Activated T-cell treated with anti-CD3 and anti-CD28 coated beads for 4 hours (primary cell): Measurements from ENCODE around the gene SGTA.

Source experiments
- DNase-seq: peaks from one replicate; pipeline ENCODE4 v3.0.0-alpha.2; 2020

The SGTA gene

DNA sequence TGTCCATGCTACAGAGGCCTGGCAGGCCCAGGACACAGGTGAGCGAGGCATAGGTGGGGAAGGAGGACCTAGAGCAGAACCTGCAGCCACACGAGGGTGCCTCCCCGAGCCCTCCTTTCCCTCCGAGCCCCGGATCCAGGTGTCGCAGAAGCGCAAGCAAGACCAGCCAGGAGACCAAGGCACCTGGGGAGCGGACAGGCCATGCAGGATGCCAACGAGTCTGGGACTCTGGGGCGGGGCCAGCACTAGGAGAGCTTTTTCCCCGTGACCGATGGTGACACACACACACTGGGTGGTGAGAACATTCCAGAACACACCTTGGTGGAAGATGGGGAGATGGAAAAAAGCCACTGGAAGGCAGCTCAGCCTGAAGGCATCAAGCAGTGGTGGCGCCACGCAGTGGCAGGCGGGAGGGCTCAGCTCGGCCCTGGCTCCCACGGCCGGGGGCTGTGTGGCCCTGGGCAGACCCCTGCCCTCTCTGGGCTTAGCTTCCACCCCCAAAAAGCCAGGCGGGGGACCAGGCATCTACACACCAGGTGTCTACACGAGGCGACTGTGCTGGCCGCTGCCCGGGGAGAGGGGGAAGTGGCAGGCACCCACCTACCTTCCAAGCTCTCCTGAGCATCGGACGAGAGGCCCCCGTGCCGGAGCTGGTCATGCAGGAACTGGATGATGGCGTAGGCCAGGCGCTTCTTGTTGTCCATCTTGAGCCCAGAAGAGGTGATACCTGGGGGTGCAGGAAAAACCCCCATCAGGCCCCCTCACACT, 14.5 kb downstream of the SGTA start:
- no peak for DNase-seq

DNA sequence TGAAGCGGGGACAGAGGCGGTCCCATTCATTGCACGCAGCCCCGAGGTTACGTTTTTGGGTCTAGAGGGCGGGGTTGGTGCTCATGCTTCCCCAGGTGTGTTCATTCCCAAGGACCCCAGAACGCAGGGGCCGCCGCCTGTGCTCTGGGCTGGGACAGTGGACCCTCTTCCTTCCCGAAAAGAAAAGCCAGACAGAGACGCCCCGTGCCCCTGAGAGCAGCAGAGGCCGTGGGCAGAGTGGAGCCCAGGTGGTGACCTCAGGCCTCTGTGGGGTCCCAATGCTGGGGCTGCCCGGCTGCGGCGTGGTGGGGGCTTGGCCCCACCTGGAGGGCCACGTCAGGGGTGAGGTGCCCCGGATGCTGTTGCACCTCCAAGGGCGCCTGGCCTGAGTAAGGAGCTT, 15.4 kb downstream of the SGTA start:
- no peak for DNase-seq

DNA sequence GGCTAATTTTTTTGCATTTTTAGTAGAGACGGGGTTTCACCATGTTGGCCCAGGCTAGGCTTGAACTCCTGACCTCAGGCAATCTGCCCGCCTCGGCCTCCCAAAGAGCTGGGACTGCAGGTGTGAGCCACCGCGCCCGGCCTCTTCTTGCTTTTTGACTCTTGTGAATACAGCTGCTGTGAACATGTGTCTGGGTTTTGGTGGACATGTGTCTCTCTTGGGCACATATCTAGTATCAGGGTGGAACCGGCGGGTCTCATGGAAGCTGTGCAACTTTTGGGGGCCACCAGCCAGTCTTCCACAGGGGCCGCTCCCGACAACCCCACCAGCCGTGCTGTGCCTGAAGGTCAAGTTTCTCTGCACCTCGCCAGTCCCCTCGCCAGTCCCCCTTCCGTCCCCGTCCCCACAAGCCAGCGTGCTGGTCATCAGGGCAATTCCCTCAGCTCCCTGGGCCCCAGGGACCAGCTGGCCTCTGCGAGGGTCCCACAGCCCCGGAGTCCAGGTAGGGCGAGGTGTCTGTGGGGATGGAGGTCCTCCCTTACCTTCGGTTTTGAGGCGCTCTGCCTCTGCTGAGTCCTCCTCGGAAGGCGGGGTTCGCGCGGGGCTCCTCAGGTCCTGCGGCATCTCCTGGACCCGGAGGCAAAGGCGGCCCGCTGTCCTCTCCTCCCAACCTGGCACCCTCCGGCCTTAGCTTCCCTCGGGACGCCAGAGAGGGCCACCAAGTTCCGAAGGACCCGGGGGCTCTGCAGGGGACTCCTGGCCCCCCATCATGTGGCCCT, 16.3 kb downstream of the SGTA start:
- DNase-seq, result no peak

DNA sequence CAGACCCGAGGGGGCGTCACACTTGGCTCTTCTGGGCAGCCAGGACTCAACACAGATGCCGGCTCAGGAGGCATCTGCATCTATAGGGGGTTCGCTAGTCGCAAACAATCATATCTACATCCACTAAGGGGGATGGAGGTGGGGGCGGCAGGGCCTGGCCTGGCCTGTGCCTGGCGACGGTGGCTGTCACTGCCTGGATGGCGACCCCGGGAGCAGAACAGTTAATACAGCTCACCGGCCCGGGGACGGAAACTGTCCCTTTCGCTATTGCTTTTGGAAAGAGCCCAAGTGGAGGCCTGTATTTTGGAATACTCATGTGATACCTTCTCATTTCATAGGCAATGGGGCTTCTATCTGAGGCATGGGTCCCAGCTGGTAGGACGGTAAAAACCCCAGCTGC, 17.7 kb downstream of the SGTA start:
- no peak for DNase-seq

DNA sequence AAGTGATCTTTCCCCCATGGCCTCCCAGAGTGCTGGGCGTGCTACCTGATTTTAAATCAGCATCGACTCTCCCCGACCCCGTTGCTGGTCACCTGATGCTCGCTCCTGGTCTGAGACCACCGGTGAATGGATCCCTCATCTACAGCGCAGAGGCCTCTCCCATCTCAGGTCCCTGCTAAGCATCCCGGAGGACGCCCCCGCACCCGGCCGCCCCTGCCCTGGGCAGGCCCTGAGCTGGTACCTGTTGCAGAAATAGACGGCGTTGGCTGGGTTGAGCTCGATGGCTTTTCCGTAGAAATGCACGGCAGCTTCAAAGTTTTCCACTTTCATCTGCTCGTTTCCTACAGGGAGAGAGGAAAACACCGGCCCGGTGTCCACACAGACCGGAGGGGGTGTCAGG, 18.1 kb downstream of the SGTA start:
- no peak for DNase-seq

DNA sequence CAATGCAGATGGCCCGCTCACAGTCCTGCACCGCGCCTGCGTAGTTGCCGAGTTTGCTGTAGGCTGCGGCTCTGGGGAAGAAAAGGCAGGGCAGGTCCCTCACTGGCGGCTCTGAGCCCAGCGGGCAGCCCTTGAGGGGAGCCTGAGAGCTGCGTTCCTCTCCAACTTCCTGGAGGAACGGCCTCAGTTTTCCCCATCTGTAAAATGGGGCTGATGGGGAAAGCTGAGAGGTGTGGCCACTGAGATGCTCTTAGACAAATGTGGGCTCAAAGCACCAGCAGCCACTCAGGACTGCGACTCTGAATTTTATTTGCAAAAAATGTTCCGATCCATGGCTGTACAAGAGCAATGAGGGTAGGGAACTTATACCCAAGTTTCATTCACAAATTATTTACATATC, 19.4 kb downstream of the SGTA start:
- DNase-seq, result no peak

DNA sequence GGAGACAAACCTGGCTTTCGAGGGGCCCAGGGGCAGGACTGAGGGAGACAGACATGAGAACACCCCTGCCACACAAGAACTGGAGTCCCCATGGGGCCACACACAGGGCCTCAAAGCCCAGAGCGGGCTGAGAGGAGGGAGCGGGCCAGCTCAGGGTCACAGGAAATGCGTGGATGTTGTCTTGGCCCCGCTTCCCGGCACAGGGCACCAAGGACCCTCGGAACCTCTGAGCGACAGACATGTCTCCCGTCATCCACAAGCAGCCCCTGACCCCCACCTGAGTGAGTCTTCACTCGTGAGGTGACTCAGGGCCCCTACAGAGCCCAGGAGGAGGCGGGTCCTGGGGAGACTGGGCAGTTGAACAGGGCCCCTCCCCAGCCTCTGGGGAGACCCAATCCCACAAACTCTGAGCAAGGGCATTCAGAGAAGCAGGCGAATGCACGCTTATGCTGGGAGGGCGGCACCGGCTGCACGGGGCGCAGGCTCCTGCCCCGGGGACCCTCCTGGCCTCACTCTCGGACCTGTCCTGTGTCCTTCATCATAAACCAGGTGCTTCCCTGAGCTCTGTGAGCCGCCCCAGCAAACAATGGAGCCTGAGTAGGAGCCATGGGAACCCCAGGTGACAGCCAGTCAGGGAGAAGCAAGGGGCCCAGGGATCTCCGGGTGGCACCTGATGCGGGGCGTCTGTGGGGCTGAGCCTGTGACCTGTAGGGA, 20.1 kb downstream of the SGTA start:
- DNase-seq, result no peak

DNA sequence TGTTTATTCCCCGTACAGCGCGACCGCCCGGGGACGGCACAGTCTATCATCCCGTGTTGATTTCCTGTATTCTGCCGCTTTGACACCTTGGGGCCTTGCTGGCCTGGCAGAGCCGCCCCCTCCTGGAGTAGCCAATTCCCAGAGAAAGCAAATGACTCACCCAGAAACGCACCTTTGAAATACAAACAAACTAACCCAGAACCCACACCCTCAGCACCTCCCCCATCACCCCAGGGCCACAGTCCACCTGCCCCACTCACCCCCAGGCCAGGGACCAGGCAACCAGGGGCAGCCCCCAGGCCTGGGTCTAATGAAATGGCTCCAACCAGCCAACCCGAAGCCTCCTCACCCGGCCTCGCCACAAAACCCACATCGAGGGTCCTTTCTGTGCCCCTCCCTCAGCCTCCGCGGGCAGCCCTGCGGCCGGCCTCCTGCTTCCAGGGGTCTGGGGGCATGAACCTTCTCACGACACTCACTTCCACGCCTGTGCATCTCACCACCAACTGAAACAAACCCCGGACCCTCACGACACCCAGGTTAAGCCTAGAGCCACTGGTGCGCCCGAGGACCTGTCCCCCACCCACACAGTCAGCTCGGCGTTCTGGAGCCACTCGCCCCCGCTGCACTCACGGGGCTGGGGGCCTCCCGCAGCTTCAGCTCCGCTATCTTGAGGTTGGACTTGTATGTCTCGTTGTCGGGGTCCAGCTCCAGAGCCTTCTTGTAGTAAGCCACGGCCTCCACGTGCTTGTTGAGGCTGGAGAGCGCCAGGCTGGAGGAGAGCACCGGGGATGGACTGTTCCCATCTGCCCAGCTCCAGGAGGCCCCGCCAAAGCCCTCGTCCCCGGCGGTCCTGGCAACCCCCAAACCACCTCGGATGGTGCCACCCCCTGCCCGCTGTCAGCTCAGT, 20.9 kb downstream of the SGTA start:
- DNase-seq, result no peak

DNA sequence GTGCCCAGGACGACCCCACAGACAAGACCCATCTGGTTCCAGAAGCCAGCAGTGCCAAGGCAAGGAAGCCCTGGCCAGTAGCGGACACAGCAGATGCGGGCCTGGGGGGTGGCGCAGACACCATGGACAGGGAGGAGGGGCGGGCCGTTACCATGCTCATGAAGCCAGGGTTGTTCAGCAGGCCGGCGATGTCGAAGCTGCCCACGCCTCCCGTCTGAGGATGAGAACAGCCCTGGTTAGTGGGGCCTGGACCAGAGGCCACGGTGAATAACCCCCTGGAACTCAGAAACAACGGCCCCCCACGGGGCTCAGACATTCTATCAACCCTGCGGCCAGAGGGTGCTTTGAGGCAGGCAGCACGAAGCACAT, 21.8 kb downstream of the SGTA start:
- DNase-seq, result no peak

DNA sequence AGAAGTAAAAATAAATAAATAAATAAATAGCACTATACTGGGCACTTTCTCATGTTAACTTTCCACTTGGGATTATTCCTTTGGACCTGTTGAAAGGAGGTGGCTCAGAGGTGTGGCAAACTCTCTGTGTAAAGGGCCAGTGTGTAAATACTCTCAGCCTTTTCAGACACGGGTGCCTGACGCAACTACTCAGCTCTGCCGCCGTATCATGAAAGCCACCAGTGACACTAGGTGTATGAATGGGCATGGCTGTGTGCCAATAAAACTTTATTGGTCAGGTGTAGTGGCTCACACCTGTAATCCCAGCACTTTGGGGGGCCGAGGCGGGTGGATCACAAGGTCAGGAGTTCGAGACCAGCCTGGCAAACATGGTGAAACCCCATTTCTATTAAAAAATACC, 23.1 kb downstream of the SGTA start:
- DNase-seq, result no peak

DNA sequence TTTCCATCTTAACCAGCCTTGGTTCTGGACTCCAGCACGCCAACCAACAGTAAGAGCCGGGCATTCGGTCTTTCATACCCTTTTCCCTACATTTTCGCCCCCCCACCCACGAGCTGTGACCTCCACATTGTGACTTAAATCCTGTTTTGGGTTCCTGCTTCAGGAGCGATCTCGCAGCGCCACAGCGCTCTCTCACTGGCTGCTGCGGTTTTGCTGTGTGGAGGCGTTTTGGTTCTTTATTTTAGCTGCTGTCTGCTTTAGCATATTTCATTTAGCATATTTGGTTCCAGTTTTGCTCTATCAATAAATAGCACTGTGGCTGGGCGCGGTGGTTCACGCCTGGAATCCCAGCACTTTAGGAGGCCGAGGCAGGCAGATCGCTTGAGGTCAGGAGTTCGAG, 23.7 kb downstream of the SGTA start:
- no peak for DNase-seq

DNA sequence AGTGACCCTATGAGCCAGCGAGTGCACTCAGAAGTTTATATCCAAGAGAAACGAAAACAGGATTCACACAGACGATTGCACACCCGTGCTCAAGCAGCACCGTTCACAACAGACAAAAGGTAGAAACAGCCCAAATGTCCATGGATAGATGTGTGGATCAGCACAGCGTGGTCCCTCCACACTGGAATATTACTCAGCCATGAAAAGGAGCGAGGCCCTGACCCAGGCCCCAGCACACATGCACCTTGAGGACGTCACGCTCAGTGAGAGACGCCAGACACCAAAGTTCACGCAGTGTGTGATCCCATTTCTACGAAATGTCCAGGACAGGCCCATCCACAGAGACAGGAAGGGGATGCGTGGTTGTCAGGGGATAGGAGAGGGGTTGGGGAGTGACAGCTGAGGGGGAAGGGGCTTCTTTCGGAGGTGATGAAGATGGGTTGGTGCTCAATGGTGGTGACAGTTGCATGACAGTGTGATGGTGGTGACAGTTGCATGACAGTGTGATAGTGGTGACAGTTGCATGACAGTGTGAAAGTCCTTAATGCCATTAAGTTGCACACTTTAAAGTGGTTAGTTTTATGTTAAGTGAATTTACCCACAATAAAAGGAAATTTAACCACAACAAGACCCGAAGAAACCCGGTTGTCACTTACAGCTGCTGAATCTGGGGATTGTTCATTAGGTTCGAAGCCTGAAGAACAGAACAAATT, 24.3 kb downstream of the SGTA start:
- DNase-seq, result no peak

DNA sequence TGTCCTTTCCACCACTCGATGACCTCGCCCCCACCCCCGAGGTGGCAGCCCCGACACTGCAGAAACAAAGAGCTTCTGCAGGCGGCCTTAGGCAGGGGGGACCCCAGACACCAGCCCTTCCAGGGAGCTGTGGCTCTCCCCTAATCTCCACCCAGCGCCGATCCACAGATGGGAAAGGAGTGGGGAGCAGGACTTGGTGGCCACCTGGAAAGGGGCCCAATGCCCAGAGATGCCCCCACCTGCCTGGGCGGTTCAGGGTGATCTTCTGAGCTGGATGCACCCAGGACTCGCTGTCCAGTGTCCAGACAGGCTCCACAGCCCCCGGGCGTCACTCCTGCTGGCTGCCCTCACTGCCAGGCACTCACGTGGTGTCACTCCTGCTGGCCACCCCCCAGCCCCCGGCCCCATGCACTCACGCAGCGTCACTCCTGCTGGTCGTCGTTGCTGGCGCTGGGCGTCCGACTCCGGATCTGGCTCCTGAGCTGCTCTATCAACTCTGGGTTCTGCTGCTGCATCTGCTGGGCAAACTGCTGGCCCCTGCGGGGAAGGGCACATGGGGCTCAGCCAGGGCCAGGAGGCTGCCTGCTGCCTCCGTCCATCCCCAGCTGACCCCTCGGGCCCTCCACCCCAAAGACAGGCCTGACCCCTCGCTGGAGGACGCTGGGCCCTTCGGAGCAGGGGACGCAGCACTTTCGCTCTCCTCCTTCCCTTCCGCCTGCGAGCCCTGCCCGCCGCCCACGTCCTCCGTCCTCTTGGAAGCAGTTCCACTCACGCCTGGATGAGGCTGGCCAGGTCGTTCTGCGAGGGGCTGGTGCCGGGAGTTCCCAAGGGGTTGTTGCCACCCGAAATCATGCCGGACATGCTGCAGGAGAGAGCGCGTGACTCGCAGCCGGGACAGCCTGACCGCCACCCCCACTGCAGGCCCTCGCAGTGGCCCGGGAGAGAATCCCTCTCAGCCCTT, 25.9 kb downstream of the SGTA start:
- DNase-seq, result no peak

DNA sequence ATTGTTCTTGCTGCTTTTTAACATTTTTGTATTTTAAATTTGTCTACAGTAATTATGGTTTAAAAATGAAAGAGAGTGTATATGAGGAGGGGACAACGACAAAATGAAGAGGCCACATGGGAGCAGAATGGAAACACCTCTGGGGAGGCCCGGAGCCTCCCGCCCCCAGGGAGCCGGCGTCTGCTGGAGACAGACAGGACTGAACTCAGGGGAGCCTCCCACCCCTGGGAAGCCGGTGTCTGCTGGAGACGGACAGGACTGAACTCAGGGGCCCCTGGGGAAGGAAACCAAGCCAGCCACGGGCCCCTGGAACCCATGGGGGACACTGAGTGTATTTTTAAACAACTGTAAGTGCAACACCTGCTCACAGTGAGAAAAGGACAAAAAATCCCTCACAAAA, 26.6 kb downstream of the SGTA start:
- no peak for DNase-seq

DNA sequence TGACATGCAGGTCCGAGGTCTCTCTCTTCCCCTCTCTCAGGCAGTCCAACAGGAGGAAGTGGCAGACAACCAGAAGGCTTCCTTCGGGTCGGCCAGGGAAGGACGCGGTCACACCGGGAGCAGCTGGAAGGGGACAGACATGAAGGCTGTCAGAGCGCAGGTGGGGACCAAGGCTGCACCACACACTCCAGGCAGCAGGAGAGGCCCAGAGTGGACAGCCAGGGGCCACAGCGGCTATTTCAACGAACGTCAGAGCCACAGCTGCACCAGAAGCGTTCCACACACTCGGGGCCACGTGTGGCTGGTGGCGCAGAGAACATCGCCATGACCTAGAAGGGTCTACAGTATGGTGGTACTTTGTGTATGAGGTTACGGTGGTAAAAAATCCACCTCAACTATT, 27.3 kb downstream of the SGTA start:
- no peak for DNase-seq

DNA sequence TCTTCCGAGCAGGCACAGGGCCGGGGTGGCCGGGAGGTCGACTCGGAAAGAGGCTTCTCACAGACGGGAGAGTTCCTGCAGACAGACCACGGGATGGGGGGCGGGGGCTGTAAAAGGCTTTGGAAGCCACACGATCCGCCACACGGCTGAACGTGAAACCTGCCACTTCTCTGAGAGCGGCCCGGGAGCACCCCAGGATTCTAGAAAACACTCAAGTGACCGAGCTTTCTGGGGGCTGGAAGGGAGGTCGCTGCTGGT, 27.7 kb downstream of the SGTA start:
- DNase-seq, result no peak

DNA sequence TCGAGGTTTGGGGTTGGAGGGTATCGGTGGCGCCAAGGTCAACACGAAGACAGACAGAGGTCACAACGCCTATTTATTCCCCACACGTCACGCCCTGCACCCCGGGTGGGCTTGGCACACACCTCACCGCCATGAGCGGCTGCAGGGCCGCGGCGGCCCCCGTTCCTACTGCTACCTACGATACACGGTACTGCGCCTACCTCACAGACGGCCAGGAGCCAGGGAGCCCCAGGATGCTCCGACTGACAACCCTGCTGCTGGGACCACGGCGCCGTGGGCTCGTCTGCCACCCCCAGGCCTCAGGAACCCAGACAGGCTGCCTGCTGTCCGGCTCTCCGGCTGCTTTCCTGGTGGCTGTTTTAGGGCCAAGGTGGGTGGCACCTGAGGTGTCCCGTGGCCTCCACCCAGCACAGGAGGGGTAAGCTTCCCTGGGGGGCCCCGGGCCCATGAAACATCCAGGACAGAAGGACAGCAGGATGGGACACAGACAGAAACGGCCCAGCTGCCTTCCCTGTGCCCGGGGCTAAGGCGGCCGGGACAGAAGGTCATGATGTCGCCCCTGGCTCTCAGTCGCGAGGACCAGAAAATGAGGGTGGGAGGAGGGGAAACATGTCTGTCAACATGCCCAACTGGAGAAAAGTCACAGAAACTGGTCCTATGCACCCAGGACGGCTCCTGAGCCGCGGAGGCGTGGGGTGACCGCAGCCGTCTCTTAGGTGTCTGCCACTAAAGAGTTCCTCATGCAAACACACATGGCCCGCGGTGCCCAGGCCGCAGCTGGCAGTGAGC, 28.2 kb downstream of the SGTA start:
- no peak for DNase-seq

DNA sequence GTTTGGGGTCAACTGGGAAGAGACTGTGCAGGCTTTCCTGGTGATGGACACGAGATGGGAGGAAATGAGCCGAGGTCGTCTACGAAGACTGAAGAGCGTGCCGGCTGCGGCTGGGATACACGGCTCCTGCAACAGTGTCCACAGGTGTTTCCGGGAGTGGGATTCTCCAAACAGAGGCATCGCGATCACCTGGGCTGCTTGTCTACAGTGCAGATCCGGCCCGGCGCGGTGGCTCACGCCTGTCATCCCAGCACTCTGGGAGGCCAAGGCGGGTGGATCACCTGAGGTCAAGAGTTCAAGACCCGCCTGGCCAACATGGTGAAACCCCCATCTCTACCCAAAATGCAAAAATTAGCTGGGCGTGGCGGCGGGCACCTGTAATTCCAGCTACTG, 31.6 kb downstream of the SGTA start:
- DNase-seq, result no peak

DNA sequence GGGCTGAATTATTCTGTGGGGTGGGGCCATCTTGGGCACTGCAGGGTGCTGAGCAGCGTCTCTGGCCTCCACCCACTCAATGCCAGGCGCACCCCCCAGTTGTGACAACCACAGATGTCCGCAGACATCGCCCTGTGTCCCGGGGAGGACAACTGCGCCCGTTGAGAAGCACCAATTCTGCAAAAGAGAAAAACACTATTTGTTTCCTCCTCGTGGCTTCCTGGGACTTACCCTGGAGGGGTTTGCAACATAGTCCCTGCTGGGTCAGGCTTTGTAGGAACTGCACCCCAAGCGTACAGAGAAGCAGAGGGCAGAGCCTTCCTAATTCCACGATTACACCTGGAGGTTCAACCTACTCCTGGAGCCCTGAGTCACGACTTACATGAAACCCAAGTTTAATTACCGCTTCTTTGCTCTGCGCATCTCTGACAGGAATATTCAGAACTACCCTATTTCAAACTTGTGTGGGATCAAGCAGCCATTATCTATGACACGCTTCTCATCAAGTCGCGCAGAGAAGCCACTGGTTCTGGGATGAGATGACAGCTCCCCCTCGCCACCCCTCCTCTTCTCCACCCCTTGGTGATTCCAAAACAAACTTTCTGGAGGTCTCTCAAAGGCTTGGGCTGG, 32.1 kb downstream of the SGTA start:
- DNase-seq, result no peak

DNA sequence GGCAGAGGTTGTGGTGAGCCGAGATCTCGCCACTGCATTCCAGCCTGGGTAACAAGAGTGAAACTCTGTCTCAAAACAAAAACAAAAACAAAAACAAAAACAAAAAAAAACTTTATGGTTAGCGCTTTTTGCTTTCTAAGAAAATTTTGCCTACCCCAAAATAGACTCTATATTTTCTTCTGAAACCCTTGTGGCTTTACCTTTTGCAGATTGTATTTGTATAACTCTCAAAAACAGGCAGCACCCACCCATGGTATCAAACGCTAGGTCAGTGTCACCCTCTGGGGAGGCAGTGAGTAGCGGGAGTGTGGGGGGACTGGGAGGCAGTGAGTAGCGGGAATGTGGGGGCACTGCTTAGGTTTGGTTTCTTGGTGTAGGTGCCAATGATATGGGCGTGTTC, 35.7 kb downstream of the SGTA start:
- no peak for DNase-seq
